Stomach (tissue), 9 donors: ENCODE results near the gene MEF2A. TPM values are rescaled to one million over a fixed set of nuclear protein-coding genes. Genes with fewer than 3 reads are reported as not detected.
A peak's percentile ranks its signal among the peaks of the same experiment; 100 is the strongest.

Experiments used
- DNase-seq, 2 donors: peaks; one replicate each; pipeline versions ENCODE4 v3.0.0 to v3.0.0-alpha.2; 2013 to 2019
- H3K27ac ChIP-seq, 5 donors: fragments of 200-600 bp in 4 of 5; sonication (generic) in 4 of 5; one replicate each; pipeline ENCODE4 v1.5.1; 2013 to 2019; ENCODE audit warnings: mild to moderate bottlenecking in 1 of 5, moderate library complexity in 1 of 5
- H3K27me3 ChIP-seq, 3 donors: fragments of 200-600 bp; sonication (generic); one replicate each; pipeline ENCODE4 v1.5.1; 2017 to 2019; ENCODE audit warnings: mixed run types in 1 of 3
- H3K36me3 ChIP-seq, 4 donors: fragments of 200-600 bp; sonication (generic); 1 replicate in 3 of 4; 2 replicates in 1 of 4; pipeline ENCODE4 v1.5.1; 2016 to 2019
- H3K4me1 ChIP-seq, 4 donors: fragments of 200-600 bp; sonication (generic); one replicate each; pipeline ENCODE4 v1.5.1; 2016 to 2019
- H3K4me3 ChIP-seq, 4 donors: fragments of 200-600 bp; sonication (generic) in 3 of 4; one replicate each; pipeline ENCODE4 v1.5.1; 2016 to 2019; ENCODE audit warnings: mild to moderate bottlenecking in 1 of 4
- H3K9me3 ChIP-seq, 4 donors: fragments of 200-600 bp; sonication (generic); one replicate each; pipeline ENCODE4 v1.5.1; 2016 to 2019
- CTCF ChIP-seq, 7 experiments: fragments of 450-650 bp in 4 of 7; fragments of 200-600 bp in 3 of 7; sonication (generic) in 3 of 7; IDR thresholded peaks; one replicate each; pipeline ENCODE4 v1.5.1; 2016 to 2019; ENCODE audit warnings: antibody characterized with exemption in 7 of 7, control low read depth in 2 of 7, mild to moderate bottlenecking in 1 of 7
- EP300 ChIP-seq: sonication (generic); formaldehyde crosslinking; IDR thresholded peaks from one replicate; pipeline ENCODE4 v1.6.1; 2017; ENCODE audit warnings: antibody characterized with exemption
- POLR2A ChIP-seq, 4 donors: fragments of 450-650 bp; IDR thresholded peaks; one replicate each; pipeline ENCODE4 v1.6.1; 2016; ENCODE audit warnings: antibody characterized with exemption in 4 of 4, control low read depth in 2 of 4, mild to moderate bottlenecking in 1 of 4, moderate library complexity in 1 of 4
- POLR2AphosphoS5 ChIP-seq, 3 donors: sonication (generic); formaldehyde crosslinking; IDR thresholded peaks; one replicate each; pipeline ENCODE4 v1.6.1; 2016; ENCODE audit warnings: antibody characterized with exemption in 3 of 3
- WGBS, 5 donors: extraction: QIAGEN DNeasy Blood & Tissue Kit in 3 of 5; methylation state at CpG; one replicate each; pipeline versions ENCODE4 v1.1.5 to v1.1.7; 2013 to 2018; 5-methylcytosine and 5-hydroxymethylcytosine counted together
- intact Hi-C: fragments of 100-400 bp; cut with DNase I; formaldehyde crosslinking; loops from one replicate; pipeline ENCODE4 v1.15.1; 2023; ENCODE audit warnings: low total_unique reads
- polyA plus RNA-seq, 3 donors: library from polyadenylated mRNA; stranded (reverse); fragments of 200-250 nt; gene quantifications; one replicate each; pipeline ENCODE4 v1.2.3, GENCODE V29; 2013
- total RNA-seq, 5 donors: library from RNA; depleted of rRNA; stranded (reverse); fragments of >200 nt; gene quantifications; one replicate each; pipeline versions ENCODE4 v1.1.0 to v1.2.3, GENCODE V29; 2014 to 2016
- donor health status: healthy with polysubstance abuse.
- donor health status: Bipolar disorder and iron deficiency.
- donor health status: healthy.

Gene MEF2A
- total and polyA plus RNA-seq, 8 donors = 11.0 to 85.2 (median 26.7) TPM

- Histone ChIP-seq H3K27ac (no peak overlapping the region), H3K4me1 (peaks cover 0 to 37% (median 32%) of the 10 kb centered on the region in 4 donors), H3K9me3 (no peaks in the 10 kb centered on the region), H3K27me3 (no peaks in the 10 kb centered on the region), H3K4me3 (no peak overlapping the region), H3K36me3 (peaks cover 0 to 20% (median 19%) of the 10 kb centered on the region in 4 donors)
- TF ChIP-seq CTCF (IDR thresholded peaks at IDR 0.05) = peak in 1 of 7 experiments; percentile 21
- TF ChIP-seq EP300 = no peak
- TF ChIP-seq POLR2A (IDR thresholded peaks at IDR 0.05) = no peak
- WGBS, 5 donors = 49 to 63% (median 58%) methylated on average over 3 of the region's 3 CpGs
- DNase-seq = peak; percentile 38 to 80
- intact Hi-C loops = no loop called here
Observed at GRCh38 chr15:99729920-99730319, 164.1 kb downstream of the MEF2A start.

- peak overlapping the region in 3 of 4 donors; percentile 65 to 90 (median 90) for H3K4me3 ChIP-seq
- peak overlapping the region in 3 of 5 donors; percentile 84 to 95 (median 90) for H3K27ac ChIP-seq
- DNase-seq = peak; percentile 31 to 39
- peaks cover 0 to 37% (median 32%) of the 10 kb centered on the region in 4 donors for H3K4me1 ChIP-seq
- TF ChIP-seq CTCF (IDR thresholded peaks at IDR 0.05) (no peak), POLR2AphosphoS5 (IDR thresholded peaks at IDR 0.05) (no peak), POLR2A (IDR thresholded peaks at IDR 0.05) (no peak)
- 71 to 83% (median 78%) methylated on average over 26 of the region's 26 CpGs for WGBS, 5 donors
- intact Hi-C loops = no loop called here
- H3K27me3 ChIP-seq = no peaks in the 10 kb centered on the region
- H3K36me3 ChIP-seq = peaks cover 0 to 20% (median 19%) of the 10 kb centered on the region in 4 donors
- H3K9me3 ChIP-seq = no peaks in the 10 kb centered on the region
Observed at GRCh38 chr15:99731336-99732123, 165.7 kb downstream of the MEF2A start.

- intact Hi-C loops = no loop called here
- Histone ChIP-seq H3K27me3 (no peaks in the 10 kb centered on the region), H3K4me1 (peaks cover 0 to 37% (median 32%) of the 10 kb centered on the region in 4 donors), H3K36me3 (peaks cover 0 to 20% (median 19%) of the 10 kb centered on the region in 4 donors), H3K27ac (peak overlapping the region; percentile 81 to 95 (median 89)), H3K9me3 (no peaks in the 10 kb centered on the region), H3K4me3 (peak overlapping the region; percentile 65 to 99 (median 90))
- peak in 1 of 2 donors; percentile 59 for DNase-seq
- WGBS, 5 donors = 14 to 21% (median 20%) methylated on average over 18 of the region's 18 CpGs
- no peak for TF ChIP-seq POLR2AphosphoS5 (IDR thresholded peaks at IDR 0.05)
- no peak for TF ChIP-seq EP300
- no peak for TF ChIP-seq CTCF (IDR thresholded peaks at IDR 0.05)
- TF ChIP-seq POLR2A (IDR thresholded peaks at IDR 0.05) = no peak
Observed at GRCh38 chr15:99732124-99732750, 166.5 kb downstream of the MEF2A start.

GRCh38 chr15:99732751-99733267 is 167.0 kb downstream of the MEF2A start:
- H3K4me1 ChIP-seq = peaks cover 0 to 37% (median 32%) of the 10 kb centered on the region in 4 donors
- no peaks in the 10 kb centered on the region for H3K9me3 ChIP-seq
- H3K36me3 ChIP-seq = peaks cover 0 to 17% (median 17%) of the 10 kb centered on the region in 4 donors
- intact Hi-C loops = no loop called here
- peak in 1 of 2 donors; percentile 33 for DNase-seq
- H3K27ac ChIP-seq = peak overlapping the region; percentile 81 to 95 (median 89)
- peak overlapping the region; percentile 65 to 99 (median 90) for H3K4me3 ChIP-seq
- no peak for TF ChIP-seq EP300
- no peak for TF ChIP-seq POLR2AphosphoS5 (IDR thresholded peaks at IDR 0.05)
- TF ChIP-seq POLR2A (IDR thresholded peaks at IDR 0.05) = no peak
- no peak for TF ChIP-seq CTCF (IDR thresholded peaks at IDR 0.05)
- no peaks in the 10 kb centered on the region for H3K27me3 ChIP-seq
- WGBS, 5 donors = 0 to 1% (median 1%) methylated on average over 10 to 46 of the region's 46 CpGs
